Omental fat pad (tissue), 4 donors: ENCODE data around the gene SLC38A10. TPM values are rescaled to one million over a fixed set of nuclear protein-coding genes. Genes with fewer than 3 reads are reported as not detected.

Experiments
- ATAC-seq: fragments of 150-250 bp; one replicate; pipeline ENCODE4 v1.9.1; 2016; ENCODE audit warnings: mild to moderate bottlenecking, moderate library complexity; ENCODE audit not compliant: low FRiP score
- DNase-seq: peaks from one replicate; pipeline ENCODE4 v3.0.0-alpha.2; 2019; ENCODE audit warnings: low spot score
- total RNA-seq, 4 donors: library from RNA; depleted of rRNA; stranded (reverse); fragments of >200 nt; gene quantifications; one replicate each; pipeline ENCODE4 v1.1.0, GENCODE V29; 2016
- TF ChIP-seq, protein P1 (sequence below), 3 donors: fragments of 450-650 bp; IDR thresholded peaks; one replicate each; pipeline ENCODE4 v1.5.1; 2016 to 2017; ENCODE audit warnings: antibody characterized with exemption in 3 of 3, mild to moderate bottlenecking in 3 of 3, moderate library complexity in 2 of 3

The SLC38A10 gene
- total RNA-seq, 4 donors from 2014 or later = 61.2 to 126 (median 75.6) TPM

GRCh38 chr17:81338274-81339190 is 43.4 kb upstream of the SLC38A10 start:
- TF ChIP-seq, protein P1, sequence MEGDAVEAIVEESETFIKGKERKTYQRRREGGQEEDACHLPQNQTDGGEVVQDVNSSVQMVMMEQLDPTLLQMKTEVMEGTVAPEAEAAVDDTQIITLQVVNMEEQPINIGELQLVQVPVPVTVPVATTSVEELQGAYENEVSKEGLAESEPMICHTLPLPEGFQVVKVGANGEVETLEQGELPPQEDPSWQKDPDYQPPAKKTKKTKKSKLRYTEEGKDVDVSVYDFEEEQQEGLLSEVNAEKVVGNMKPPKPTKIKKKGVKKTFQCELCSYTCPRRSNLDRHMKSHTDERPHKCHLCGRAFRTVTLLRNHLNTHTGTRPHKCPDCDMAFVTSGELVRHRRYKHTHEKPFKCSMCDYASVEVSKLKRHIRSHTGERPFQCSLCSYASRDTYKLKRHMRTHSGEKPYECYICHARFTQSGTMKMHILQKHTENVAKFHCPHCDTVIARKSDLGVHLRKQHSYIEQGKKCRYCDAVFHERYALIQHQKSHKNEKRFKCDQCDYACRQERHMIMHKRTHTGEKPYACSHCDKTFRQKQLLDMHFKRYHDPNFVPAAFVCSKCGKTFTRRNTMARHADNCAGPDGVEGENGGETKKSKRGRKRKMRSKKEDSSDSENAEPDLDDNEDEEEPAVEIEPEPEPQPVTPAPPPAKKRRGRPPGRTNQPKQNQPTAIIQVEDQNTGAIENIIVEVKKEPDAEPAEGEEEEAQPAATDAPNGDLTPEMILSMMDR (IDR thresholded peaks at IDR 0.05) = no peak
- ATAC-seq = no peak
- no peak for DNase-seq

- no peak for DNase-seq
- TF ChIP-seq, protein P1 (IDR thresholded peaks at IDR 0.05) = no peak
- no peak for ATAC-seq
Observed at GRCh38 chr17:81337476-81337879, 42.4 kb upstream of the SLC38A10 start.

DNA sequence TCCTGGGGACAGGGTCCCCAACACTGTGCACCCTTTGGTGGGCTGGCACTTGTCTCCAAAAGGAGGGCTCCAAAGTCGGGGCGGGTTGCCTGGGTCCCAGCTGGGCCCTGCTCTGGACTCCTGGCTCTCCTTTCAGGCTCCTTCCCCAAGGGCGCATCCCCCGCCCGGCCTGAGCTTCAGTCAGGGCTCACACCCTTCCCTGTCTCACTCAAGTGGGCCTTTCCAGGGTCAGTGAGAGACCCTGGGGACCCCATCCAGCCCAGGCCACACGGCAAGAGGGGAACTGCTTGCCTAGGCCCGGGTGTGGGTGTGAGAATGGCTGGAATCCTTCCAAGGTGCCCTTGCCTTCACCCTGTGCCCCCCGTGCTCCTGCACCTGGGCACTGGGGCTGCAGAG is 41.8 kb upstream of the SLC38A10 start:
- TF ChIP-seq, protein P1 (IDR thresholded peaks at IDR 0.05) = no peak
- ATAC-seq (no peak), DNase-seq (no peak)

- DNase-seq (no peak), ATAC-seq (no peak)
- TF ChIP-seq, protein P1 (IDR thresholded peaks at IDR 0.05) = no peak
Observed at GRCh38 chr17:81336296-81336929, 41.3 kb upstream of the SLC38A10 start.

- ATAC-seq = no peak
- TF ChIP-seq, protein P1 (IDR thresholded peaks at IDR 0.05) = no peak
- DNase-seq = no peak
Observed at GRCh38 chr17:81335773-81336157, 40.7 kb upstream of the SLC38A10 start.

DNA sequence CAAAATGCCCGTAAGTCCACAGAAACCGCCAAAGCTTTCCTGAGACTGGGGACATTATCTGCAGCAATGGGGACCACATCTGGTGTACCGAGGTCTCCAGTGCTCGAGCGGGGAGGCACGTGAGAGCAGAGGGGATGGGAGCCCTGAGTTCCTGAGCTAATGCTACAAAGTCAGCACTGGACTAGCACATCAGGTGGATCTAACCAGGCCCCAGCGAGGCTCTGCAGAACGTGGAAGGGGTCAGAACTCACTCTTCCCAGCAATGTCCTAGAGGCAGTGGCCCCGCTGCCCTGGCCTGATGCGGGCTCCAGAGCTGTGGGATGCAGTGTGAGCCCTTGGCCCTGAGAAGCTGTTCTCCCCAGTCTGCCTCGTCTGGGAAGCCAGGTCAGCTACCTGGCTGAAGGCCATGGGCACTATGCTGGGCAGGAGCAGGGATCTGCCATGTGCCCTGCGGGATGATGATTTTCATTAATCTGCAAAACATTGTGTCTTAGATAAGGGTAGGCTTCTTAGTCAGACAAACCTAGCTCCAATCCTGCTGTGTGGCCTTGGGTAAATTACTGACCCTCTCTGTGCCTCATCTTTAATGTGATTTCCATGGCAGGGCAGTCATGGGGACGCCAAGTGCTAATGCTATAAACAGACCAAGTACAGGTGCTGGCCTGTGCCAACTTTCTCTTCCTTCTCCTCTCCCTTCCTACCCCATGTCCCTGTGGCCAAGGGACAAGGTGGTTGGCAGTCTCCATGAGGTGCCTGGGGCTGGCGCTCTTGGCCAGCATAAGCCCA is 40.1 kb upstream of the SLC38A10 start:
- DNase-seq (no peak), ATAC-seq (no peak)
- TF ChIP-seq, protein P1 (IDR thresholded peaks at IDR 0.05) = no peak
